ENCODE measurements around the gene KLHL3.

DNA sequence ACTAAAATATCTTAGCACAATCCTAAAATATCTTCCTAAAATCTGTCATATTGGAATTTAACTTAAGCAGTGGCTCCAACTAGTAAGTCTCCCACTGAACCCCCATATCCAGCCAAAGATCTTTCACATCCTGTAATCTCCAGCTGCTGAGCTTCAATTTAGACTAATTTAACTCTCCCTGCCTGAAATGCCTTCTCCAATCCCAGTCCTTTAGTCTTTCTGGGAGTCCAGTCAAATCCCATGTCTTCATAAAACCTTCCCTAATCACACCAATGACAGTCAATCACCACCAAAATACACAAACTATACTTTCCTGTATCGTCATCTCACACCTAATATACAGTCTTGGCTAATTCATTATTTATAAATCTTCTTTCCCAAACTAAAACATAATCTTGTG, 607 bp upstream of the KLHL3 start:
- TF ChIP-seq, protein P1, sequence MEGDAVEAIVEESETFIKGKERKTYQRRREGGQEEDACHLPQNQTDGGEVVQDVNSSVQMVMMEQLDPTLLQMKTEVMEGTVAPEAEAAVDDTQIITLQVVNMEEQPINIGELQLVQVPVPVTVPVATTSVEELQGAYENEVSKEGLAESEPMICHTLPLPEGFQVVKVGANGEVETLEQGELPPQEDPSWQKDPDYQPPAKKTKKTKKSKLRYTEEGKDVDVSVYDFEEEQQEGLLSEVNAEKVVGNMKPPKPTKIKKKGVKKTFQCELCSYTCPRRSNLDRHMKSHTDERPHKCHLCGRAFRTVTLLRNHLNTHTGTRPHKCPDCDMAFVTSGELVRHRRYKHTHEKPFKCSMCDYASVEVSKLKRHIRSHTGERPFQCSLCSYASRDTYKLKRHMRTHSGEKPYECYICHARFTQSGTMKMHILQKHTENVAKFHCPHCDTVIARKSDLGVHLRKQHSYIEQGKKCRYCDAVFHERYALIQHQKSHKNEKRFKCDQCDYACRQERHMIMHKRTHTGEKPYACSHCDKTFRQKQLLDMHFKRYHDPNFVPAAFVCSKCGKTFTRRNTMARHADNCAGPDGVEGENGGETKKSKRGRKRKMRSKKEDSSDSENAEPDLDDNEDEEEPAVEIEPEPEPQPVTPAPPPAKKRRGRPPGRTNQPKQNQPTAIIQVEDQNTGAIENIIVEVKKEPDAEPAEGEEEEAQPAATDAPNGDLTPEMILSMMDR (IDR thresholded peaks at IDR 0.05), result no peak
- no peak for TF ChIP-seq POLR2A (IDR thresholded peaks at IDR 0.05)
